Liver (tissue), 9 donors: ENCODE measurements around the gene ORAI2. TPM values are rescaled to one million over a fixed set of nuclear protein-coding genes. Genes with fewer than 3 reads are reported as not detected.

ENCODE experiments used
- DNase-seq: peaks from one replicate; pipeline ENCODE4 v3.0.0-alpha.2; 2017; ENCODE audit warnings: low spot score
- H3K27ac ChIP-seq, 2 donors: one replicate each; pipeline ENCODE4 v1.7.0; 2013; ENCODE audit warnings: inconsistent platforms in 2 of 2, low read length in 2 of 2, control low read depth in 1 of 2, low read depth in 1 of 2, mild to moderate bottlenecking in 1 of 2
- H3K27me3 ChIP-seq, 4 donors: one replicate each; pipeline versions ENCODE4 v1.6.1 to v1.7.0; 2013; ENCODE audit warnings: low read length in 3 of 4, inconsistent platforms in 1 of 4, mild to moderate bottlenecking in 1 of 4, moderate library complexity in 1 of 4; ENCODE audit not compliant: control insufficient read depth in 4 of 4, insufficient read depth in 4 of 4
- H3K36me3 ChIP-seq, 4 donors: one replicate each; pipeline versions ENCODE4 v1.6.1 to v1.7.0; 2013; ENCODE audit warnings: low read length in 3 of 4, mild to moderate bottlenecking in 3 of 4, low read depth in 1 of 4, moderate library complexity in 1 of 4; ENCODE audit not compliant: control insufficient read depth in 4 of 4, insufficient read depth in 3 of 4
- H3K4me1 ChIP-seq, 4 donors: one replicate each; pipeline versions ENCODE4 v1.6.1 to v1.7.0; 2013; ENCODE audit warnings: low read length in 3 of 4, mild to moderate bottlenecking in 3 of 4, moderate library complexity in 1 of 4; ENCODE audit not compliant: control insufficient read depth in 4 of 4, insufficient read depth in 4 of 4
- H3K4me3 ChIP-seq, 3 donors: one replicate each; pipeline versions ENCODE4 v1.6.1 to v1.7.0; 2013; ENCODE audit warnings: low read length in 3 of 3, control low read depth in 1 of 3, low read depth in 1 of 3, mild to moderate bottlenecking in 1 of 3
- H3K9ac ChIP-seq, 2 donors: one replicate each; pipeline ENCODE4 v1.7.0; 2013; ENCODE audit warnings: low read length in 2 of 2, mild to moderate bottlenecking in 2 of 2, moderate library complexity in 2 of 2, control low read depth in 1 of 2, low read depth in 1 of 2
- H3K9me3 ChIP-seq, 4 donors: one replicate each; pipeline versions ENCODE4 v1.6.1 to v1.7.0; 2013; ENCODE audit warnings: low read length in 3 of 4; ENCODE audit not compliant: control insufficient read depth in 4 of 4
- ATF3 ChIP-seq: IDR thresholded peaks from 2 replicates; pipeline ENCODE4 v1.6.1; 2016; ENCODE audit warnings: antibody characterized with exemption
- CTCF ChIP-seq: fragments of 150-350 bp; IDR thresholded peaks from 2 replicates; pipeline ENCODE4 v1.5.1; 2017; ENCODE audit warnings: improper control_type of control experiment, low read depth, low read length; ENCODE audit not compliant: missing input control
- EGR1 ChIP-seq, 2 donors: IDR thresholded peaks; 2 replicates each; pipeline ENCODE4 v1.6.1; 2016 to 2018; ENCODE audit warnings: antibody characterized with exemption in 2 of 2, low read depth in 2 of 2
- FOXA1 ChIP-seq: IDR thresholded peaks from 2 replicates; pipeline ENCODE4 v1.6.1; 2016; ENCODE audit warnings: antibody characterized with exemption
- FOXA2 ChIP-seq: IDR thresholded peaks from 2 replicates; pipeline ENCODE4 v1.6.1; 2016; ENCODE audit warnings: antibody characterized with exemption
- HNF4A ChIP-seq, 2 donors: conservative IDR thresholded peaks; 2 replicates each; pipeline ENCODE4 v1.6.1; 2016; ENCODE audit warnings: antibody characterized with exemption in 2 of 2, mild to moderate bottlenecking in 2 of 2
- HNF4G ChIP-seq: IDR thresholded peaks from 2 replicates; pipeline ENCODE4 v1.6.1; 2016; ENCODE audit warnings: antibody characterized with exemption
- JUND ChIP-seq, 2 donors: IDR thresholded peaks; 2 replicates each; pipeline ENCODE4 v1.6.1; 2016; ENCODE audit warnings: antibody characterized with exemption in 2 of 2
- MAX ChIP-seq: IDR thresholded peaks from 2 replicates; pipeline ENCODE4 v1.6.1; 2016; ENCODE audit warnings: antibody characterized with exemption
- NR2F2 ChIP-seq: IDR thresholded peaks from 2 replicates; pipeline ENCODE4 v1.6.1; 2016; ENCODE audit warnings: antibody characterized with exemption
- RAD21 ChIP-seq, 2 donors: IDR thresholded peaks; 2 replicates each; pipeline ENCODE4 v1.6.1; 2016; ENCODE audit warnings: antibody characterized with exemption in 2 of 2, mild to moderate bottlenecking in 2 of 2
- REST ChIP-seq: IDR thresholded peaks from 2 replicates; pipeline ENCODE4 v1.6.1; 2016; ENCODE audit warnings: antibody characterized with exemption, mild to moderate bottlenecking
- RXRA ChIP-seq, 2 donors: IDR thresholded peaks; 2 replicates each; pipeline ENCODE4 v1.6.1; 2017 to 2018; ENCODE audit warnings: antibody characterized with exemption in 2 of 2, mild to moderate bottlenecking in 1 of 2
- SP1 ChIP-seq: IDR thresholded peaks from 2 replicates; pipeline ENCODE4 v1.6.1; 2018; ENCODE audit warnings: antibody characterized with exemption, mild to moderate bottlenecking
- YY1 ChIP-seq: IDR thresholded peaks from 2 replicates; pipeline ENCODE4 v1.6.1; 2016; ENCODE audit warnings: antibody characterized with exemption, mild to moderate bottlenecking
- ZBTB33 ChIP-seq: IDR thresholded peaks from 2 replicates; pipeline ENCODE4 v1.6.1; 2016; ENCODE audit warnings: antibody characterized with exemption
- WGBS: extraction: QIAGEN DNeasy Blood & Tissue Kit; methylation state at CpG from one replicate; pipeline ENCODE4 v1.1.7; 2013; 5-methylcytosine and 5-hydroxymethylcytosine counted together
- polyA plus RNA-seq, 2 donors: library from polyadenylated mRNA; stranded (reverse) in 1 of 2; unstranded in 1 of 2; fragments of 200-250 nt in 1 of 2; fragments of >200 nt in 1 of 2; fragmentation: Nextera tagmentation in 1 of 2; extraction: Ambion mirVana in 1 of 2; gene quantifications; one replicate each; pipeline versions ENCODE4 v1.2.1 to v1.2.3, GENCODE V29; 2013 to 2015
- total RNA-seq, 2 donors: library from RNA; depleted of rRNA; stranded (reverse); fragments of >200 nt; gene quantifications; one replicate each; pipeline ENCODE4 v1.2.3, GENCODE V29; 2014
- donor health status: healthy.
- donor health status: healthy.
- donor health status: healthy.
- donor health status: healthy.
- donor health status: healthy.

Gene ORAI2
- total and polyA plus RNA-seq, 4 donors = 1.3 to 10.3 (median 4.8) TPM

GRCh38 chr7:102439963-102440795, 6.8 kb downstream of the ORAI2 start:
- Histone ChIP-seq H3K4me3 (no peak overlapping the region), H3K4me1 (no peaks in the 10 kb centered on the region), H3K9me3 (no peaks in the 10 kb centered on the region), H3K27ac (no peak overlapping the region), H3K9ac (no peak overlapping the region), H3K36me3 (no peaks in the 10 kb centered on the region), H3K27me3 (no peaks in the 10 kb centered on the region)
- DNase-seq = no peak
- 82% methylated on average over 17 of the region's 17 CpGs for WGBS
- TF ChIP-seq RXRA (IDR thresholded peaks at IDR 0.05) (peak in 1 of 2 donors; percentile 37), ATF3 (no peak), REST (no peak), YY1 (no peak), JUND (IDR thresholded peaks at IDR 0.05) (peak in 1 of 2 donors; percentile 37), ZBTB33 (no peak), FOXA2 (no peak)

GRCh38 chr7:102444961-102445673, 11.7 kb downstream of the ORAI2 start:
- Histone ChIP-seq H3K4me3 (no peak overlapping the region), H3K27me3 (no peaks in the 10 kb centered on the region), H3K9me3 (no peaks in the 10 kb centered on the region), H3K36me3 (peaks cover 0 to 2% (median 0%) of the 10 kb centered on the region in 4 donors), H3K4me1 (no peaks in the 10 kb centered on the region), H3K27ac (no peak overlapping the region), H3K9ac (no peak overlapping the region)
- WGBS = 91% methylated on average over 17 of the region's 17 CpGs
- DNase-seq = no peak
- TF ChIP-seq MAX = no peak
- TF ChIP-seq SP1 = no peak
- TF ChIP-seq FOXA2 = no peak
- no peak for TF ChIP-seq RAD21 (IDR thresholded peaks at IDR 0.05)
- no peak for TF ChIP-seq NR2F2
- no peak for TF ChIP-seq EGR1 (IDR thresholded peaks at IDR 0.05; ENCODE audit: low read depth in 2 of 2)
- TF ChIP-seq FOXA1 = no peak
- no peak for TF ChIP-seq HNF4A (conservative IDR thresholded peaks at IDR 0.05)
- TF ChIP-seq HNF4G = no peak
- no peak for TF ChIP-seq JUND (IDR thresholded peaks at IDR 0.05)
- no peak for TF ChIP-seq YY1
- TF ChIP-seq ZBTB33 = no peak
- no peak for TF ChIP-seq CTCF
- no peak for TF ChIP-seq ATF3
